Endodermal cell (in vitro differentiated cells): ENCODE measurements around the gene INTS3. TPM values are rescaled to one million over a fixed set of nuclear protein-coding genes. Genes with fewer than 3 reads are reported as not detected.

Source experiments
- DNase-seq: peaks from one replicate; pipeline ENCODE4 v3.0.0-alpha.2; 2017
- H3K27ac ChIP-seq: 2 replicates; pipeline ENCODE4 v1.5.1; 2013; ENCODE audit warnings: mild to moderate bottlenecking, low read depth, low read length, moderate library complexity
- H3K27me3 ChIP-seq: 2 replicates; pipeline ENCODE4 v1.6.1; 2013; ENCODE audit warnings: mild to moderate bottlenecking, low read length, moderate library complexity; ENCODE audit not compliant: insufficient read depth, control insufficient read depth, poor library complexity, severe bottlenecking
- H3K36me3 ChIP-seq: 2 replicates; pipeline ENCODE4 v1.7.0; 2013; ENCODE audit warnings: mild to moderate bottlenecking, low read length, moderate library complexity; ENCODE audit not compliant: control insufficient read depth, insufficient read depth
- H3K4me1 ChIP-seq: one replicate; pipeline ENCODE4 v1.7.0; 2013; ENCODE audit warnings: low read length; ENCODE audit not compliant: control insufficient read depth, insufficient read depth
- H3K4me3 ChIP-seq: 2 replicates; pipeline ENCODE4 v1.5.1; 2013; ENCODE audit warnings: mild to moderate bottlenecking, low read length, moderate library complexity
- H3K9ac ChIP-seq: 2 replicates; pipeline ENCODE4 v1.6.1; 2013; ENCODE audit warnings: mild to moderate bottlenecking, low read length, moderate library complexity; ENCODE audit not compliant: poor library complexity, severe bottlenecking; ENCODE audit errors: extremely low read depth
- H3K9me3 ChIP-seq: 2 replicates; pipeline ENCODE4 v1.6.1; 2013; ENCODE audit warnings: mild to moderate bottlenecking, low read length, moderate library complexity; ENCODE audit not compliant: control insufficient read depth
- H3K27ac Mint-ChIP-seq: 2 replicates; pipeline ENCODE4 v1.8.0; 2020; ENCODE audit warnings: mixed read lengths
- H3K27me3 Mint-ChIP-seq: 2 replicates; pipeline ENCODE4 v1.8.0; 2021; ENCODE audit warnings: mild to moderate bottlenecking, mixed read lengths; ENCODE audit not compliant: insufficient read depth
- H3K36me3 Mint-ChIP-seq: 2 replicates; pipeline ENCODE4 v1.8.0; 2020; ENCODE audit warnings: low read depth, mixed read lengths
- H3K4me1 Mint-ChIP-seq: 2 replicates; pipeline ENCODE4 v1.8.0; 2020; ENCODE audit warnings: mixed read lengths
- H3K4me3 Mint-ChIP-seq: 2 replicates; pipeline ENCODE4 v1.8.0; 2020; ENCODE audit warnings: mild to moderate bottlenecking, moderate library complexity, mixed read lengths
- H3K9me3 Mint-ChIP-seq: 2 replicates; pipeline ENCODE4 v1.8.0; 2020; ENCODE audit warnings: mild to moderate bottlenecking, mixed read lengths
- WGBS, 2 experiments: methylation state at CpG; one replicate each; pipeline versions ENCODE4 v1.1.5 to v1.1.7; 2013; ENCODE audit warnings: missing lambda C conversion rate in 2 of 2, mixed read lengths in 1 of 2; ENCODE audit not compliant: insufficient coverage in 1 of 2, insufficient read length in 1 of 2; 5-methylcytosine and 5-hydroxymethylcytosine counted together
- total RNA-seq, 2 donors: library from RNA; stranded (reverse); fragmentation: NEBNext Ultra II Directional in 1 of 2; extraction: Animal tissue kit (Norgen Biotek cat#: 25700) in 1 of 2; gene quantifications; 2 replicates in 1 of 2; 3 replicates in 1 of 2; pipeline ENCODE4 v1.2.1, GENCODE V29; 2021
- TF ChIP-seq, protein P1 (sequence below): fragments of 200-600 bp; sonication (generic); conservative IDR thresholded peaks from 2 replicates; pipeline ENCODE4 v1.5.0; 2021; ENCODE audit warnings: antibody characterized with exemption, mild to moderate bottlenecking

The INTS3 gene
- total RNA-seq, 2 donors from 2014 or later, result 94.4 to 117 TPM

DNA sequence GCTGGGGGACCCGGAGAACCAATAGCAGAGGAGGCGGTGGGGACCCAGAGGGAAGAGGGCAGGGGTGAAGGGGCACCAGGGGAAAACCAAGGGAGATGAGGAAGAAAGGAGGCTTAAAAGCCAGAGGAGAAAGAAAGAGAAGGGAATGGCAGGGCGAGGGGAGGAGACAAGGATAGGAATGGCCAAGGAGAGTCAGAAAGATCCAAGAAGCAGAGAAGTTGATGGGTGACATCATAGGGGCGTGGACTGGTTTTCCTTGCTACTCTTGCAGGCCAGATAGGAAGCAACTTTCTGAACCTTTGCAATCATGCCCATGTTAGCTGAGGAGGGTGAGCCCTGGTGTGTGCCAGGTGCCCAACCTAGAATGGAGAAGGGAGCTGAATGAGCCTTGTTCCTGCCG is 44.0 kb upstream of the INTS3 start:
- no peaks in the 10 kb centered on the region for H3K9me3 ChIP-seq
- Mint-ChIP-seq H3K27ac (no peak overlapping the region), H3K4me1 (peaks cover 4% of the 10 kb centered on the region), H3K4me3 (no peak overlapping the region), H3K9me3 (no peaks in the 10 kb centered on the region), H3K27me3 (peaks cover 25% of the 10 kb centered on the region), H3K36me3 (no peaks in the 10 kb centered on the region)
- no peak overlapping the region for H3K27ac ChIP-seq
- peaks cover 22% of the 10 kb centered on the region for H3K27me3 ChIP-seq
- WGBS, 2 experiments, result 83 to 92% methylated on average over 5 of the region's 5 CpGs
- TF ChIP-seq, protein P1, sequence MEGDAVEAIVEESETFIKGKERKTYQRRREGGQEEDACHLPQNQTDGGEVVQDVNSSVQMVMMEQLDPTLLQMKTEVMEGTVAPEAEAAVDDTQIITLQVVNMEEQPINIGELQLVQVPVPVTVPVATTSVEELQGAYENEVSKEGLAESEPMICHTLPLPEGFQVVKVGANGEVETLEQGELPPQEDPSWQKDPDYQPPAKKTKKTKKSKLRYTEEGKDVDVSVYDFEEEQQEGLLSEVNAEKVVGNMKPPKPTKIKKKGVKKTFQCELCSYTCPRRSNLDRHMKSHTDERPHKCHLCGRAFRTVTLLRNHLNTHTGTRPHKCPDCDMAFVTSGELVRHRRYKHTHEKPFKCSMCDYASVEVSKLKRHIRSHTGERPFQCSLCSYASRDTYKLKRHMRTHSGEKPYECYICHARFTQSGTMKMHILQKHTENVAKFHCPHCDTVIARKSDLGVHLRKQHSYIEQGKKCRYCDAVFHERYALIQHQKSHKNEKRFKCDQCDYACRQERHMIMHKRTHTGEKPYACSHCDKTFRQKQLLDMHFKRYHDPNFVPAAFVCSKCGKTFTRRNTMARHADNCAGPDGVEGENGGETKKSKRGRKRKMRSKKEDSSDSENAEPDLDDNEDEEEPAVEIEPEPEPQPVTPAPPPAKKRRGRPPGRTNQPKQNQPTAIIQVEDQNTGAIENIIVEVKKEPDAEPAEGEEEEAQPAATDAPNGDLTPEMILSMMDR, result no peak
- H3K4me3 ChIP-seq, result no peak overlapping the region
- H3K9ac ChIP-seq, result no peak overlapping the region
- no peak for DNase-seq
- H3K36me3 ChIP-seq, result no peaks in the 10 kb centered on the region
- no peaks in the 10 kb centered on the region for H3K4me1 ChIP-seq

DNA sequence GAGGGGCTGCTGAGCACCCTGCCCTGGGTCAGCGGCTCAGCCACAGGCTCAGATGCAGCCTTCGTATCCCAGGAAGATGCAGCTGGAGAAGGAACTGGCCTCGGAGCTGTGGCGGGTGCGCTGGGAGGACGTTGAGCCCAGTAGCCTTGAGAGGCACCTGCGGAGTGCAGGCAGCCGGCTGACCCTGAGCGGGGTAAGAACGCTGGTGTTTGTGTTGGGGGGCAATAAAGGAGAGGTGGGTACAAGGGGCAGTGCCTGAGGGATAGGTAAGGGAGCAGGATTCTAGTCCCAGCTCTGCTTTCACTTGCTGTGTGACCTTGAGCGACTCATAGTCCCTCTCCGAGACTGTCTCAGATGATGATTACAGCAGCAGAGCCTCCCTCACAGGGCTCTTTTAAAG is 43.0 kb upstream of the INTS3 start:
- Histone ChIP-seq H3K36me3 (no peaks in the 10 kb centered on the region), H3K27ac (no peak overlapping the region), H3K4me3 (no peak overlapping the region), H3K9ac (no peak overlapping the region), H3K27me3 (peaks cover 11% of the 10 kb centered on the region), H3K4me1 (no peaks in the 10 kb centered on the region), H3K9me3 (no peaks in the 10 kb centered on the region)
- TF ChIP-seq, protein P1, result no peak
- Mint-ChIP-seq H3K4me1 (peaks cover 2% of the 10 kb centered on the region), H3K4me3 (no peak overlapping the region), H3K9me3 (no peaks in the 10 kb centered on the region), H3K27me3 (peaks cover 17% of the 10 kb centered on the region), H3K27ac (no peak overlapping the region), H3K36me3 (no peaks in the 10 kb centered on the region)
- DNase-seq, result no peak
- 91 to 92% methylated on average over 5 to 12 of the region's 12 CpGs for WGBS, 2 experiments

DNA sequence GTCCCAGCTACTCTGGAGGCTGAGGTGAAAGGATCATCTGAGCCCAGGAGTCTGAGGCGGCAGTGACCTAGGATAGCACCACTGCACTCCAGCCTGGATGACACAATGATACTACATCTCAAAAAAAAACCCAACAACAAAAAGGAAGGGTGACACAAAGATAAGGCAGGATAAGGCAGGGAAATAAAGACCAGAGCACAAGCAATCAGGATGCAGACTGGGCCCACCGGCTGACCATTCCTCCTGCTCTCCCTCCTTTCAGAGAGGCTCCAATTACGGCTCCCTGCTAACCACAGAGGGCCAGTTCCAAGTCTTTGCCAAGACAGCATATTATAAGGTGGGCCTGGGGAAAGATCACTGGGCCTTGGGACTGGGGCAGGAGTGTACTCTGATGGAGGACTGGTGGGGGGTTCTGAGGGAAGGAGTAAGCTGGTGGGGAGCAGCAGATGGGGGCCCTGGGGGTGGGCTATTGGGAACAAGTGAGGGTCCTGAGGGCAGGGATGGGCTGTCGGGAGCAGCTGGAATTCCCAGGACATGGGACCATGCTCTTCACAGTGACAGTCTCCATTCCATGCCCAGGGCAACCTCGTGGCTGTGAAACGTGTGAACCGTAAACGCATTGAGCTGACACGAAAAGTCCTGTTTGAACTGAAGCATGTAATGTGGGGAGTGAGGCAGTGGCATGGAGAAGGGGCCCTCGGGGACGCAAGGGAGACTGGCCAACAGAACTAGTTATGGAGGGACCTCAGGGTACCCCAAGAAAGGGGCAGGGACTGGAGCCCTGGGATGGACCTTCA is 42.1 kb upstream of the INTS3 start:
- Histone ChIP-seq H3K27me3 (peaks cover 3% of the 10 kb centered on the region), H3K36me3 (no peaks in the 10 kb centered on the region), H3K4me1 (no peaks in the 10 kb centered on the region), H3K9me3 (no peaks in the 10 kb centered on the region), H3K9ac (no peak overlapping the region), H3K4me3 (no peak overlapping the region), H3K27ac (no peak overlapping the region)
- no peak overlapping the region for H3K4me3 Mint-ChIP-seq
- TF ChIP-seq, protein P1, result no peak
- no peaks in the 10 kb centered on the region for H3K9me3 Mint-ChIP-seq
- H3K4me1 Mint-ChIP-seq, result peaks cover 2% of the 10 kb centered on the region
- no peaks in the 10 kb centered on the region for H3K36me3 Mint-ChIP-seq
- DNase-seq, result no peak
- H3K27ac Mint-ChIP-seq, result no peak overlapping the region
- H3K27me3 Mint-ChIP-seq, result peaks cover 10% of the 10 kb centered on the region
- 87 to 90% methylated on average over 6 to 11 of the region's 11 CpGs for WGBS, 2 experiments
